Prostate gland (tissue), 2 donors: ENCODE data around the gene STOX2.

Source experiments
- POLR2A ChIP-seq: fragments of 450-650 bp; IDR thresholded peaks from one replicate; pipeline ENCODE4 v1.6.1; 2016; ENCODE audit warnings: antibody characterized with exemption, mild to moderate bottlenecking
- TF ChIP-seq, protein P1 (sequence below), 4 experiments: fragments of 200-600 bp in 2 of 4; fragments of 450-650 bp in 2 of 4; sonication (generic) in 2 of 4; IDR thresholded peaks; 1 replicate in 3 of 4; 2 replicates in 1 of 4; pipeline ENCODE4 v1.5.1; 2016 to 2019; ENCODE audit warnings: antibody characterized with exemption in 4 of 4, mild to moderate bottlenecking in 2 of 4, moderate library complexity in 2 of 4

DNA sequence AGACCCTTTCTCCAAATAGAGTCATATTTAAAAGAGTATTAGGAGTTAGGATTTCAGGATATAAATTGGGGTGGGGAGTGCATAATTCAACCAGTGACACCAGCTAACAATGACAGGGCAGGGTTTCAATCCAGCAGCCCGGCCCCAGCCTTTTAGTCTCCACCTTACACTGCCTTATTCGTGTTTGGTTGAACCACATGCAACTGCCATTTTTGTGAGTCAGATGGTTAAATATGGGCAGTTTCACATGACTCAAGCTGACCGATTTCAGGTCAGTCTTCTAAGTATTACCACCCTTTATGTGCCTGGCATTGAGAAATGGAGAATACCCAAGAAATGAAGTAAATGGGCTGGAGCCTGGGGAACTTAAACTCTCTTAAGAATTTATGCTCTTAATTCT is 102.8 kb downstream of the STOX2 start:
- TF ChIP-seq, protein P1, sequence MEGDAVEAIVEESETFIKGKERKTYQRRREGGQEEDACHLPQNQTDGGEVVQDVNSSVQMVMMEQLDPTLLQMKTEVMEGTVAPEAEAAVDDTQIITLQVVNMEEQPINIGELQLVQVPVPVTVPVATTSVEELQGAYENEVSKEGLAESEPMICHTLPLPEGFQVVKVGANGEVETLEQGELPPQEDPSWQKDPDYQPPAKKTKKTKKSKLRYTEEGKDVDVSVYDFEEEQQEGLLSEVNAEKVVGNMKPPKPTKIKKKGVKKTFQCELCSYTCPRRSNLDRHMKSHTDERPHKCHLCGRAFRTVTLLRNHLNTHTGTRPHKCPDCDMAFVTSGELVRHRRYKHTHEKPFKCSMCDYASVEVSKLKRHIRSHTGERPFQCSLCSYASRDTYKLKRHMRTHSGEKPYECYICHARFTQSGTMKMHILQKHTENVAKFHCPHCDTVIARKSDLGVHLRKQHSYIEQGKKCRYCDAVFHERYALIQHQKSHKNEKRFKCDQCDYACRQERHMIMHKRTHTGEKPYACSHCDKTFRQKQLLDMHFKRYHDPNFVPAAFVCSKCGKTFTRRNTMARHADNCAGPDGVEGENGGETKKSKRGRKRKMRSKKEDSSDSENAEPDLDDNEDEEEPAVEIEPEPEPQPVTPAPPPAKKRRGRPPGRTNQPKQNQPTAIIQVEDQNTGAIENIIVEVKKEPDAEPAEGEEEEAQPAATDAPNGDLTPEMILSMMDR (IDR thresholded peaks at IDR 0.05), result no peak
- TF ChIP-seq POLR2A, result no peak
